GM19395 (cell line): Measurements from ENCODE around the gene SUPV3L1.
"Not testable (repeated sequence)": the region's sequence is repeated elsewhere in the genome, so short reads cannot be mapped to it uniquely, and the experiment has no call there.

ENCODE experiments used
- ATAC-seq: cut with Tn5 transposase; IDR thresholded peaks from one replicate; pipeline ENCODE4 v1.9.1; 2021; ENCODE audit warnings: mild to moderate bottlenecking, moderate library complexity; ENCODE audit not compliant: unreplicated experiment

The SUPV3L1 gene

GRCh38 chr10:69179743-69180524 is at the start of gene SUPV3L1:
Gene SUPV3L1, plus strand, starts transcription at chr10:69180234. Its CDS starts 58 bp downstream, at chr10:69180292.
- peak; percentile 87 for ATAC-seq

GRCh38 chr10:69130251-69130650 is 49.8 kb upstream of the SUPV3L1 start:
- ATAC-seq = no peak

GRCh38 chr10:69139961-69140360 is 40.1 kb upstream of the SUPV3L1 start:
- ATAC-seq = no peak

GRCh38 chr10:69141304-69141703 is 38.7 kb upstream of the SUPV3L1 start:
- ATAC-seq = no peak

- not testable (repeated sequence) for ATAC-seq
Observed at GRCh38 chr10:69142074-69142473, 38.0 kb upstream of the SUPV3L1 start.

GRCh38 chr10:69142983-69143382 is 37.1 kb upstream of the SUPV3L1 start:
- ATAC-seq = no peak

- ATAC-seq = no peak
Observed at GRCh38 chr10:69145329-69145728, 34.7 kb upstream of the SUPV3L1 start.

- no peak for ATAC-seq
Observed at GRCh38 chr10:69145864-69146263, 34.2 kb upstream of the SUPV3L1 start.

GRCh38 chr10:69146759-69147158 is 33.3 kb upstream of the SUPV3L1 start:
- ATAC-seq = no peak

GRCh38 chr10:69151984-69152383 is 28.1 kb upstream of the SUPV3L1 start:
- no peak for ATAC-seq

GRCh38 chr10:69153227-69153626 is 26.8 kb upstream of the SUPV3L1 start:
- ATAC-seq = no peak

GRCh38 chr10:69160809-69161241 is 19.2 kb upstream of the SUPV3L1 start:
- no peak for ATAC-seq

GRCh38 chr10:69168493-69168892 is 11.5 kb upstream of the SUPV3L1 start:
- no peak for ATAC-seq

- ATAC-seq = no peak
Observed at GRCh38 chr10:69172241-69172982, 7.6 kb upstream of the SUPV3L1 start.

GRCh38 chr10:69175326-69175725 is 4.7 kb upstream of the SUPV3L1 start:
- not testable (repeated sequence) for ATAC-seq

- ATAC-seq = no peak
Observed at GRCh38 chr10:69176823-69177222, 3.2 kb upstream of the SUPV3L1 start.

GRCh38 chr10:69179089-69179742 is 818 bp upstream of the SUPV3L1 start:
- ATAC-seq = peak; percentile 39

GRCh38 chr10:69180525-69181204 is 631 bp downstream of the SUPV3L1 start:
- peak; percentile 23 for ATAC-seq

GRCh38 chr10:69181433-69181832 is 1.4 kb downstream of the SUPV3L1 start:
- no peak for ATAC-seq

- no peak for ATAC-seq
Observed at GRCh38 chr10:69182005-69182404, 2.0 kb downstream of the SUPV3L1 start.

GRCh38 chr10:69186524-69186923 is 6.5 kb downstream of the SUPV3L1 start:
- no peak for ATAC-seq
